Lower leg skin (tissue), 3 donors: Measurements from ENCODE around the gene MR1.

Experiments
- CTCF ChIP-seq, 3 donors: fragments of 450-650 bp; IDR thresholded peaks; one replicate each; pipeline ENCODE4 v1.5.1; 2016; ENCODE audit warnings: antibody characterized with exemption in 3 of 3, mild to moderate bottlenecking in 3 of 3, moderate library complexity in 2 of 3
- POLR2A ChIP-seq, 2 donors: fragments of 450-650 bp; IDR thresholded peaks; one replicate each; pipeline ENCODE4 v1.6.1; 2016 to 2017; ENCODE audit warnings: antibody characterized with exemption in 2 of 2, mild to moderate bottlenecking in 1 of 2, moderate library complexity in 1 of 2

DNA sequence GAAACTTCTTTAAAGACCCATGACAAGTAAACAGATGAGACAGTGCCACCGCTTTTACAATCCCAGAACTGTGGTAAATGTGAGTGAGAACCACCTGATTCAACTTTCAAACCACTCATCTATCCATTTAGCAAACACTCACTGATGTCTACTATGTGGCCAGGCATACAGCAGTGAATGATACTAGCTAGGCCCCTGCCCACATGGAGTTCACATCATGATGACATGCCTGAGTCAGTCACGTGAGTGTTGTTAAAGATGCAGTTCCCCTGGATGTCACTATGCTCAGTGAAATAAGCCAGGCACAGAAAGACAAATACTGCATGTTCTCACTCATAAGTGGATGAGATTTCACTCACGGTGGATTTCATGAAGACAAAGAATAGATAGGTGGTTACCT, 39.5 kb upstream of the MR1 start:
- TF ChIP-seq POLR2A (IDR thresholded peaks at IDR 0.05) (no peak), CTCF (IDR thresholded peaks at IDR 0.05) (no peak)
